Upper lobe of left lung (tissue), 6 donors: Measurements from ENCODE around the gene HSD17B2. TPM values are rescaled to one million over a fixed set of nuclear protein-coding genes. Genes with fewer than 3 reads are reported as not detected.

Source experiments
- ATAC-seq, 2 donors: fragments of 200-7000 bp; cut with Tn5 transposase; one replicate each; pipeline ENCODE4 v1.9.1; 2022; ENCODE audit warnings: mild to moderate bottlenecking in 2 of 2, moderate library complexity in 2 of 2; ENCODE audit not compliant: low FRiP score in 2 of 2
- DNase-seq, 2 donors: peaks; one replicate each; pipeline ENCODE4 v3.0.0-alpha.2; 2019 to 2020
- H3K27ac ChIP-seq, 4 donors: fragments of 200-600 bp; sonication (generic); one replicate each; pipeline ENCODE4 v1.5.1; 2016 to 2019
- H3K27me3 ChIP-seq, 4 donors: fragments of 200-600 bp; sonication (generic); one replicate each; pipeline ENCODE4 v1.5.1; 2017 to 2019
- H3K36me3 ChIP-seq, 4 donors: fragments of 200-600 bp; sonication (generic); one replicate each; pipeline ENCODE4 v1.5.1; 2016 to 2019
- H3K4me1 ChIP-seq, 4 donors: fragments of 200-600 bp; sonication (generic); one replicate each; pipeline ENCODE4 v1.5.1; 2018 to 2019
- H3K4me3 ChIP-seq, 4 donors: fragments of 200-600 bp; sonication (generic); one replicate each; pipeline ENCODE4 v1.5.1; 2017 to 2019; ENCODE audit warnings: mild to moderate bottlenecking in 2 of 4, moderate library complexity in 1 of 4
- H3K9me3 ChIP-seq, 4 donors: fragments of 200-600 bp; sonication (generic); one replicate each; pipeline ENCODE4 v1.5.1; 2018 to 2019
- EP300 ChIP-seq, 4 donors: sonication (generic); formaldehyde crosslinking; IDR thresholded peaks; one replicate each; pipeline ENCODE4 v1.5.1; 2017; ENCODE audit warnings: antibody characterized with exemption in 4 of 4, control low read depth in 2 of 4
- POLR2A ChIP-seq, 4 donors: fragments of 450-650 bp; IDR thresholded peaks; one replicate each; pipeline ENCODE4 v1.5.1; 2016 to 2017; ENCODE audit warnings: antibody characterized with exemption in 4 of 4, mild to moderate bottlenecking in 2 of 4
- POLR2AphosphoS5 ChIP-seq, 2 donors: sonication (generic); formaldehyde crosslinking; IDR thresholded peaks; one replicate each; pipeline ENCODE4 v1.5.1; 2017; ENCODE audit warnings: antibody characterized with exemption in 2 of 2
- WGBS, 2 donors: methylation state at CpG; one replicate each; pipeline ENCODE4 v1.1.5; 2017 to 2018; 5-methylcytosine and 5-hydroxymethylcytosine counted together
- total RNA-seq, 6 donors: library from RNA; depleted of rRNA in 4 of 6; stranded (reverse); fragments of >200 nt in 4 of 6; gene quantifications; one replicate each; pipeline versions ENCODE4 v1.1.0 to v1.2.1, GENCODE V29; 2016 to 2021
- TF ChIP-seq, protein P1 (sequence below), 6 experiments: fragments of 450-650 bp in 4 of 6; fragments of 200-600 bp in 2 of 6; sonication (generic) in 2 of 6; IDR thresholded peaks; one replicate each; pipeline ENCODE4 v1.5.1; 2016 to 2019; ENCODE audit warnings: antibody characterized with exemption in 6 of 6
- donor health status: DM: no; HTN: no; CAD: no; lungs with moderate emphysema.
- donor health status: DM: no; HTN: yes; CAD: no; lungs with severe emphysema.

Gene HSD17B2
- total RNA-seq, 6 donors from 2014 or later, result 0.49 to 2.0 (median 1.4) TPM; not detected in 2

DNA sequence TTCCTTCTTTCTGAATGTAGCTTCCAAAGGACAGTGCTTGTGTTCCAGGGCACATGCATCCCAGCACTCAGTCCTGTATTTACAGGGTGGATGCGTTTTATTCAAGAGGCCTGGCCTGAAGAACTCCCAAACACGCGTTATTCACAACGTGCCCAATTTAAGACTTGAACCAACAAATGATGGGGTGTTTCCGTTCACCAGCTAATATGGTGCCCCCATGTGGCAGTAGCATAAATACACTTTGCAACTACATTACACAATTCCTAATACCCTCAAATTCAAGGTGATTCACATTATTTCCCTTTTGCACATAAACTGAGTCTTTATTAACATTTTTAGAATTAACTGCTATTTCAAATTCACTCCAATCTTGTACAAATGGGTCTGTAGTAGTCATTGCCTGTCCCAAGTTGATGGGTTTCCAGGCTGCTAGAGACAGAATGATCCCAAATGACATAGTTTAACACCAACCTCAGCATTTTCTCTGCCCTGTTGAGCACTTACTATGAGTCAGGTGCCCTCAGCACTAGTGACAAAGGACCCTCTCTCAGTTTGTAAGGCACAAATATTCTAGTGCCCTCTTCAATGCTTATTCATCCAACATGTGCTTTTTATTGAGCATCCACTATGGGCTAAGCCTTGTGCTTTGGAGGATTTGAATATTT is 26.9 kb downstream of the HSD17B2 start:
- Histone ChIP-seq H3K27ac (peak overlapping the region; percentile 36 to 67 (median 50)), H3K4me1 (peaks cover 0 to 27% (median 12%) of the 10 kb centered on the region in 4 donors), H3K36me3 (no peaks in the 10 kb centered on the region), H3K9me3 (no peaks in the 10 kb centered on the region), H3K27me3 (no peaks in the 10 kb centered on the region), H3K4me3 (no peak overlapping the region)
- DNase-seq, result no peak
- no peak for ATAC-seq
- WGBS, 2 donors, result 18 to 32% methylated on average over 5 of the region's 5 CpGs
- TF ChIP-seq POLR2AphosphoS5 (IDR thresholded peaks at IDR 0.05) (no peak), EP300 (IDR thresholded peaks at IDR 0.05) (no peak), POLR2A (IDR thresholded peaks at IDR 0.05) (no peak)
- TF ChIP-seq, protein P1, sequence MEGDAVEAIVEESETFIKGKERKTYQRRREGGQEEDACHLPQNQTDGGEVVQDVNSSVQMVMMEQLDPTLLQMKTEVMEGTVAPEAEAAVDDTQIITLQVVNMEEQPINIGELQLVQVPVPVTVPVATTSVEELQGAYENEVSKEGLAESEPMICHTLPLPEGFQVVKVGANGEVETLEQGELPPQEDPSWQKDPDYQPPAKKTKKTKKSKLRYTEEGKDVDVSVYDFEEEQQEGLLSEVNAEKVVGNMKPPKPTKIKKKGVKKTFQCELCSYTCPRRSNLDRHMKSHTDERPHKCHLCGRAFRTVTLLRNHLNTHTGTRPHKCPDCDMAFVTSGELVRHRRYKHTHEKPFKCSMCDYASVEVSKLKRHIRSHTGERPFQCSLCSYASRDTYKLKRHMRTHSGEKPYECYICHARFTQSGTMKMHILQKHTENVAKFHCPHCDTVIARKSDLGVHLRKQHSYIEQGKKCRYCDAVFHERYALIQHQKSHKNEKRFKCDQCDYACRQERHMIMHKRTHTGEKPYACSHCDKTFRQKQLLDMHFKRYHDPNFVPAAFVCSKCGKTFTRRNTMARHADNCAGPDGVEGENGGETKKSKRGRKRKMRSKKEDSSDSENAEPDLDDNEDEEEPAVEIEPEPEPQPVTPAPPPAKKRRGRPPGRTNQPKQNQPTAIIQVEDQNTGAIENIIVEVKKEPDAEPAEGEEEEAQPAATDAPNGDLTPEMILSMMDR (IDR thresholded peaks at IDR 0.05), result peak in 4 of 6 experiments; percentile 16 to 44 (median 40)

DNA sequence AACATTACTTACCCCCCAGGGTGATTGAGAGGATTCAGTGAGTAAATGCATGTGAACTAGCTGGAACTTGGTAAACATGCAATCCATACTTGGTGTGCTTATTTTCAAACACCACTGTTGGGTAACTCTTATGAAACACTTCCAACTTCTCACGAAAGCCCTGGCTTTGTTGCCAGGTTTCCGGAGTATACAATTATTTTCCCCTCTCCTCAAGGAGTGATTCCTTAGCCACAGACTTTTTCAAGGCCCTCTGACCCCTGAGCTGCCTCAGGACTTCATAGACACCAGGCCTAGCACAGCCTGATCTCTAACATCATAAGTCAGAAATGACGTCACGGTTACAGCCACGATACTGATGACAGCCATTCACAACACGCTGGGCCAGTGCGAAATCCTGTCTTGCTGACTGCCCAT is 27.6 kb downstream of the HSD17B2 start:
- ATAC-seq (peak; percentile 50 to 80), DNase-seq (peak in 1 of 2 donors; percentile 45)
- H3K27ac ChIP-seq, result peak overlapping the region; percentile 56 to 76 (median 64)
- no peak overlapping the region for H3K4me3 ChIP-seq
- no peaks in the 10 kb centered on the region for H3K36me3 ChIP-seq
- no peaks in the 10 kb centered on the region for H3K27me3 ChIP-seq
- H3K9me3 ChIP-seq, result no peaks in the 10 kb centered on the region
- 63 to 71% methylated on average over 7 of the region's 7 CpGs for WGBS, 2 donors
- TF ChIP-seq, protein P1 (IDR thresholded peaks at IDR 0.05), result no peak
- TF ChIP-seq EP300 (IDR thresholded peaks at IDR 0.05) (peak in 2 of 4 donors; percentile 61 to 81), POLR2A (IDR thresholded peaks at IDR 0.05) (no peak), POLR2AphosphoS5 (IDR thresholded peaks at IDR 0.05) (peak; percentile 57 to 63)
- H3K4me1 ChIP-seq, result peaks cover 0 to 27% (median 12%) of the 10 kb centered on the region in 4 donors

DNA sequence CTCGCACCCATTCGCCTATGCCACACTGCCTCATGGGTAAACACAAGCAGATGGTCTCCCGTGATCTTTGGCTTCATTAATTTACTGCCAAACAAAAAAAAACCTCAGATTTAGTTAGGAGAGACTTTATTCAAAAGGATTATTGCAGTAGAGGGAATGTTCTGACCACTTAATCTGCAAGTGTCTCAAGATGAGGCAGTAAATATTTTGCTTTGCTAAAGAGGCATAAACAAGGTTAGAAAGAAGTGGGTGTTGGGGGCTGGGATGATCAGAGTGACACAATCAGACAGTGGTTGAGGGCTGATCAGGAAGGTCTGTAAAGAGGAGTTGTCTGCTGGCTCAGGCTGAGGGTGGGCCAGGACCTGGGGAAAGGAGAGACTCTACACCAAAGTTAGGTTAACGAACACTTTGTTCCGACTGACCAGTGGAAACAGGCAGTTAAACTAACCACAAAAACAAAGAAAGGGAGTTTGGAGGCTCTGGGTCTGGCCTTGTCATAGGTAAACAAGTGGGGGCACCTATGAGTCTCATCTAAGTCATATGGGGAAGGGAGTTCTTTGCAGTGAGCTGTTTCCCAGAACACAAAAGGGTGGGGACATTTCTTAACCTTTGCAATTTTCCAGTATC is 28.5 kb downstream of the HSD17B2 start:
- ATAC-seq (no peak), DNase-seq (no peak)
- no peaks in the 10 kb centered on the region for H3K27me3 ChIP-seq
- H3K36me3 ChIP-seq, result no peaks in the 10 kb centered on the region
- H3K27ac ChIP-seq, result peak overlapping the region; percentile 56 to 76 (median 64)
- H3K9me3 ChIP-seq, result no peaks in the 10 kb centered on the region
- no peak for TF ChIP-seq POLR2A (IDR thresholded peaks at IDR 0.05)
- TF ChIP-seq EP300 (IDR thresholded peaks at IDR 0.05), result no peak
- no peak for TF ChIP-seq POLR2AphosphoS5 (IDR thresholded peaks at IDR 0.05)
- TF ChIP-seq, protein P1 (IDR thresholded peaks at IDR 0.05), result no peak
- whole genome bisulfite sequencing, 2 donors, result 45 to 67% methylated on average over 5 of the region's 5 CpGs
- no peak overlapping the region for H3K4me3 ChIP-seq
- peaks cover 0 to 27% (median 12%) of the 10 kb centered on the region in 4 donors for H3K4me1 ChIP-seq

DNA sequence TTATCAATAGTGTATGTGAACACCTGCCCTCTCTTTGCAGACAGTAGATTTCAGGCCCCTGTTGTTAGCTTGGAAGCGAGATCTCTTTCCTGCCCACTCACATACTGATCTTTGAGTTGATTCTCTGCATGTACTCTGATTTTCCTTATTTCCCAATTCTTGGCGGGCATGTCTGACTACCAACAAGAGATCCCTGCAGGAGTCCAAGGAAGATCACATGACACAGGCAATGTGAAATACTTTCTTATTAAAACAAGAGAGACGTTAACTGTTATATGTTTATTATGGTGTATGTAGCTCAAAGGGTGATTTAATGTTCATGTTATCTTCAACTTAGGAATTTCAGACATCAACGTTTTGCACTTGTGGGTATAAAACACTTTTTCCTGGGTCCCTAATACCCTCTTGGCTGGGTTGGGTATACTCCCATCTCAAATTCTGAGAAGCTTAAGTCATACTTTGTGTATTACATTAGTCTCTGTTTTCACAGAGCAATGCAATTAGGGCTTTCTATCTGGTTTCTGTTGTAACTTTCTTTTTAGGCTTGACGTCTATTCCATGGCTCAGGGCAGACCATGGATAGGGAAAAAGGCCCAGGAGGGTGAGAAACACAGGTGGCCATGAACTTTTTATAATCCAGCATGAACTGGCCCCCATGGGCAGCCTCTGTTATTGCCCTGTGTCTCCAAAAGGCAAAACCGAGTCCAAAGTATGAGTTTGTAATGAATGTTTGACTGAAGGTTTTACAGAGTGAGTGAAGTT is 32.2 kb downstream of the HSD17B2 start:
- TF ChIP-seq, protein P1 (IDR thresholded peaks at IDR 0.05), result no peak
- no peak for TF ChIP-seq EP300 (IDR thresholded peaks at IDR 0.05)
- no peak for TF ChIP-seq POLR2AphosphoS5 (IDR thresholded peaks at IDR 0.05)
- no peak for TF ChIP-seq POLR2A (IDR thresholded peaks at IDR 0.05)
- no peak for DNase-seq
- peaks cover 0 to 19% (median 6%) of the 10 kb centered on the region in 4 donors for H3K4me1 ChIP-seq

More for the DNA sequence above, 32.2 kb downstream of the HSD17B2 start:
- Histone ChIP-seq H3K9me3 (no peaks in the 10 kb centered on the region), H3K27ac (no peak overlapping the region), H3K27me3 (no peaks in the 10 kb centered on the region), H3K36me3 (no peaks in the 10 kb centered on the region), H3K4me3 (no peak overlapping the region)
- ATAC-seq, result no peak
- WGBS, 2 donors, result 71 to 75% methylated on average over 6 of the region's 6 CpGs
